HK-2 (cell line): Measurements from ENCODE around the gene MAPKAP1.
A peak's percentile ranks its signal among the peaks of the same experiment; 100 is the strongest.

Experiments
- DNase-seq: peaks from one replicate; pipeline ENCODE4 v3.0.0-alpha.2; 2018; ENCODE audit not compliant: unreplicated experiment

MAPKAP1 gene

DNA sequence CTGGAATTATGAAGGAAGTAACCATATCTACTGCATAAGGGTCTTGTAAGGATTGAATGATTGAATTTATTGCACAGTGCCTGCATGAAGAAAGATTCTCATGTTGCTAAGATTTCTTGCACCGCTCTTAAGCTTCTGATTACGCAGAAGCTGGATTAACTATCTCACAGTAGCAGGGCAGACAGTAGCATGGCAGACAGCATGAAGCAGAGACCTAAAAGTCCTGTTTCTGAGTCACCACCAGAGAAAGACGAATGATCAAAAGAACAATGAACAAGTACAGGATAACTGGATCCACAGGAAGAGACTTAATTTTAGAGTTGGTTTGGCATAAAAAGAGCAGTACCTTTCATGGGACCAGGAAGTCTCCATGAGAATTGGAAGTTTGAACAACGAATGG, 142.4 kb downstream of the MAPKAP1 start:
- no peak for DNase-seq

GRCh38 chr9:125561509-125562148, 145.4 kb downstream of the MAPKAP1 start:
- no peak for DNase-seq

- DNase-seq = no peak
Observed at GRCh38 chr9:125559894-125560293, 147.1 kb downstream of the MAPKAP1 start.

DNA sequence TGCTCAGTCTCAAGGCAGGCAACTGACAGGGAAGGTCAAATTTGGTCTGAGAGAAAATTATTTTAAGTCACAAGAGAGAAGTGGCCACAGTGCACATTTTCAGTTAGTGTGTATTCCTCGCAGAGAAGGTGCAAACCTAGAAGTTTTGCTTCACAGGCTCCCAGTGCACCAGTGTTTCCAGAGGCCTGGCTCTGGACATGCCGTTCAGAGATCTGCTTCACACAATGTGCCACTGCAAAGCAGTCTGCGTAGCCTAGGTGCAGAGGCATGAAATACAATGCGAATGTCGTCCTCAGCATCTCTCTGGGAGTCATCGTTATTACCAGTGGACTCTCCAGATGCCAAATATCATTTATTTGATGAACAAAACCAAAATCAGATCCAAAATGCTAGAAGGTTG, 147.8 kb downstream of the MAPKAP1 start:
- no peak for DNase-seq

DNA sequence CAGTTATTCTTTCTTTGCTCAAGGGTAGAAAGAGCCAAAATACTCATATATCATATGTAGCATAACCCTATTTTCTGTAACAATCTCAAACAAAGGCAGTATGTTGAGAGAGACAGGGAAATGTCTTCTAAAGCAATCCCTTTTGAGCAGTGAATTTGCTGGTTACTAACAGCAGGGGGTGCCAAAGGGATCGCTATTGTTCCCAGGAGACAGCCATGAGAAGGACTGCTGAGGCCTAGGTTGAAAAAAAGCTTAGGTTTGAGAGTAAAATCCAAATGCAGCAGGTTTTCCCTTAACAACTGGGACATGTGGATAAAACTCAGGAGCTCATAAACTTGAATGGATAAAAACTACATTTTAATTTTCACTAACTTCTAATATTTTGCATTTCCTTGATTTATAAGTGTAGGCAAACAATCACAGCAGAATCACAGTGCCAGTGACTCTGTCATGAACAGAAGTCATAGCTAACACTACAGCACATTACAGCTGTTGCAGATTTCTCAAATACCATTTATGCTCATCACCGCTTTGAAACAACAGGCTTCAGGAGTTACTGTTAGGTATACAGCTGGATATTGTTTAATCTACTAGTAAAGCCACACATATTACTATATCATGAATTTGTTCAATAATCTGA, 148.4 kb downstream of the MAPKAP1 start:
- DNase-seq = peak; percentile 53

GRCh38 chr9:125556046-125556721, 150.8 kb downstream of the MAPKAP1 start:
- peak; percentile 28 for DNase-seq

DNA sequence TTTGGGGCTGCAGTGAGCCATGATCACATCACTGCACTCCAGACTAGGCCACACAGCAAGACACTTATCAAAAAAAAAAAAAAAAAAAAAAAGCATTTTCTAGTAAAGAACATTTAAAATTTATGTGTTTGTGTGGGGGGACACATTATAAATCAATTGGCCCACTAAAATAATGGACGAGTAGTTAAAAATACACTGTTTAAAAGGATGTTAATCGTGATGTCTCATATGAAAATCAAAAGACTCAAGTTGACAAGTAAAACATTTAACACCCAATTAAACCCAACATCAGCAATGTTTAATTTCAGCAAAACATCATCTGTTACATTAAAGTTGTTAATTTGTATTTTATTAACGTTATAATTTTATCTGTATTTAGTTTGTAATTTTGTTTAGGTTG, 152.3 kb downstream of the MAPKAP1 start:
- DNase-seq = no peak

DNA sequence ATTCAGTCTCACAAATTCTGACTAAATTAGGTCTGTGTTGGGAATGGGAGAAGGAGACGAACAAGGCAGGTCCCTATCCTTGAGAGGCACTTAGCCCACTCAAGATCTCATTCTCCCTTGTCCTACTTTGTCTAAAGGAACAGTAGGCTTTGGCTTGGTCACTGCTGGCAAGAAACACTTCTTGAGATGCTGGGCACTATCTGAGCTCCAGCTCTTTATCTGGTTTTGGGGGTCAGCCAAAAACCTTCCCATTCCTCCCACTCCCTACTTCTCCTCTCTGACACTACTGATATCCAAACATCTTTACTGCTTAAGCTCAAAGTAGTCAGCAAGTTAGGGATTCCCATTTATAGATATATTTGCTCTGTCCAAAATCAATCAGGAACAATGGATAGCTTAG, 155.2 kb downstream of the MAPKAP1 start:
- no peak for DNase-seq

DNA sequence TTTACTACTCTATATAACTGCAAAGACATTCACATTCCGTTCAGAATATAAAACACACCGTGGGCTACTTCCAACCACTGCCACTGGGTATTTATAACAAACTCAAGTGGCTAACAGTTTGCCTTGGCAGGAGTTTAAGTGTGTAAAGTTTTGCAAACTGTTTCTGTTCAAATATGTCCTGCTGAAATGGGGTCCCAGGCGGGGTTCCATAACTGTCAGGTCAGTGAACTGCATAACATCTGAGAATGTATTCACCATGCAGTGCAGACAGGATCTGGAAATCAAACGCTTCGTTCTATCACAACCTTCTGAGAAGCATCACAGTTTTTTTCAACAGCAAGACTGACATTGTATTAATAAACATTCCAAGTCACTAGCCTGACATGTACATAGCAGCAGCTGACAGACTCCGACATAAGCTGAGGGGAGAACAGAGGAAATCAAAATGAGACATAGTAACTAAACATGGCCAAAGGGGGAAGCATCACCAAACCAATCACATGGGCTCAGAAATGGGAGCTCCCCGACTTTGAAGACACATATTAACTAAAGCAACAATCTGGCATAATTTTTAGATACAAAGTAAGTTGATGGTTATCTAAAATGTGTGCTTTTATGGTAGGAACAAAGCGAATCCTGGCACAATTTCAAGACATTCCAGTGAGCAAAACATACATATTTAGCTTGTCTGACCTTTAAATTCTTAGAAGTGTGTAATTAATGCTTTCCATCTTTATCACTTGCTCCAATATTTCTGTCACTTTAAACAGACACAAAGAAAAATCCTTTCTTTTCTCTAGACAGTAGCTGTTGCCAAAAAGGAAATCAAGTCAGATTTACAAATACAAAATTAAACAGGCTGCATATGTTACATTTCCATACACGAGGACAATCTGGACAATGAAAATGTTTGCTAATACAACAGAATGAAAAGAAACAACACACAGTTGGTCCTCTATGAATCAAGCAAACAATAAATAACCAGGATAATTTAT, 156.8 kb downstream of the MAPKAP1 start:
- DNase-seq = no peak

DNA sequence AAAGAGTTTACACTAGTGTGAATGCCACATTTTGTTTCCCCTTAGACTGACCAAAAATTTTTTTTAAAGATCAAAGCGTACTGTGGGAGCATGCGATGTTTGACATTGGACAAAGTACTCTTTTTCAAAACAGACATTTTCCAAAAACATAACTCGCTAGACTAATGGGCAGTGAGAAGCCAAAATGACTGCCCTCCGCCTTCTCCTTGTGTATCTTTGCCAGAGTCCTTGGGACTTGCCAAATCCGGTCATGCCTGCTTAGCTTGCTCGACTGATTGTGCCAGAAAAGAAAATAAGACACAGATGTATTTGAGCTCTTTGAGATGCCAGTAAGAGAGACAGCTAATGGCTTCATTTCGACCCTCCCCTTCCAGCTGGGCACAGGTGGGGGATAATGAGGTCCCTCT, 157.5 kb downstream of the MAPKAP1 start:
- no peak for DNase-seq

GRCh38 chr9:125549039-125549438, 158.0 kb downstream of the MAPKAP1 start:
- DNase-seq = no peak

DNA sequence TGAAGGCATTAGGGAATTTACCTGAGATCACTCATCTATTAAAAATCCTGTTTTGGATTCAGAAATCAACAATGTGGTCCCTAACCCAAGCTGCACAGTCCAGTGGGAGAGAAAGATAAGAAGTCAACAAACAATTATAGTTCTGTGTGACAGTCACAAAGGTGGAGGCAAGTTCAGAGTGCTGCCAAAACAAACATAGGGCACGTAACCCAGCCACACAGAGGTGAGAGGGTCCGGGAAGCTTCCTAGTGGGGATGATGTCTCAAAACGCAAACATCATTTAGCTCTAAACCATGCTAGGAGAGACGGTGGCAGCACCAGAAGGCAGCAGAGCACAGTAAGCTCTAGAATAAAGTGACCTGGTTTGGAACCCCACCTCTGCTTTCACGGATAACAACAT, 158.9 kb downstream of the MAPKAP1 start:
- no peak for DNase-seq

DNA sequence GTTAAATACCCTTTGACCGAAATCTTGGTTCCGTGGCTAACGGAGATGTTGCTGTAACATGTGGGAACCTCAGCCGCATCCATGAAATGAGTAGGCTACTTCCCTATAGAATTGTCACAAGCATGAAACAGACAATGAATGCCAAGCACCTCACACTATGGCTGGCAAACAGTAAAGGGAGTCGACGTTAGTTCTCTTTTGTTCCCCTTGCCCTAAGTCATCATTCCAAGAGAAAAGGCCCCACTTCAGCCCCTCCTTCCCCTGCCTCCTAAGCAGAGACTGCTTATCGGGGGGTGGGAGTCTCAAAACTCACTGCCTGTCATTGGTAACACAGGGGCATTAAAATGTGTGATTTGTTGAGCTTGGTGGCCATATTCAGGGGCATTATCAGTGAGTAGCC, 159.6 kb downstream of the MAPKAP1 start:
- no peak for DNase-seq

- no peak for DNase-seq
Observed at GRCh38 chr9:125545845-125546244, 161.2 kb downstream of the MAPKAP1 start.

GRCh38 chr9:125544988-125545651, 161.9 kb downstream of the MAPKAP1 start:
- no peak for DNase-seq

DNA sequence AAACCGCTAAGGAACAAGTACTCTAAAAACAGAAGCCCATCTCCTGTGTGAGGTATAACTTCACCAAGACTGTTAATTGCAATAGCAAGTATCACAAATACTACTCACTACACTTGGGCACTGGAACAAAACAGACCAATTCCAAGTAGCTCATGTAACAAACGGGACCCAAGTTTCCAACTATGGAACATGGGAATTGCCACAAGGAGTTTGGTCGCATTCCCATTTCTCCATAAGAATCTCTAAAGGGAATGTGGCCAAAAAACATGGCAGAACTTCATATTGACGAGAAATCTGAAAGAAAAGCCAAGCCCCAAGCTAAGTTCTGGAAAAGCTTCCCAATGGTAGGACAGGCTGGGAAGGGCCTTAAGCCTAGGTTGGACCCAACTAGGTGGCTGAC, 162.5 kb downstream of the MAPKAP1 start:
- no peak for DNase-seq

GRCh38 chr9:125541840-125542243, 165.2 kb downstream of the MAPKAP1 start:
- DNase-seq = no peak

GRCh38 chr9:125540497-125540896, 166.5 kb downstream of the MAPKAP1 start:
- DNase-seq = no peak

DNA sequence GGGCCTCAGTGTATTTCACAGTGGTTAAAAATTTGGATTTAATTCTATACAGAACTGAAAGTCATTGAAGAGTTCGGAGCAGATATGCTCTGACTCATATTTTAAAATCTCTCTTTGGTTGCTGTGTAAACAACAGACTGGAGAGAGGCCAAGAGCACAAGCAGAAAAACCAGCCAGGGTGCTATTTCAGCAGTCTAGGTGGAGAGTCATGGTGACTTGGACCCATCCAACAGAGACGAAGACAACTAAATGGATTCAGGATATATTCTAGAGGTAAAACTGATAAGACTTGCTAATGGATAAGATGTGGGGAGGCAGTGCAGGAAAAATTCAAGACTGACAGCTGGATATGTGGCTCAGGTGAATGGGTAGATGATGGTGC, 168.9 kb downstream of the MAPKAP1 start:
- DNase-seq = peak; percentile 52

- DNase-seq = no peak
Observed at GRCh38 chr9:125537442-125538091, 169.4 kb downstream of the MAPKAP1 start.

- DNase-seq = no peak
Observed at GRCh38 chr9:125536776-125537175, 170.2 kb downstream of the MAPKAP1 start.
